ENCODE data around the gene DPP6.

The DPP6 gene

DNA sequence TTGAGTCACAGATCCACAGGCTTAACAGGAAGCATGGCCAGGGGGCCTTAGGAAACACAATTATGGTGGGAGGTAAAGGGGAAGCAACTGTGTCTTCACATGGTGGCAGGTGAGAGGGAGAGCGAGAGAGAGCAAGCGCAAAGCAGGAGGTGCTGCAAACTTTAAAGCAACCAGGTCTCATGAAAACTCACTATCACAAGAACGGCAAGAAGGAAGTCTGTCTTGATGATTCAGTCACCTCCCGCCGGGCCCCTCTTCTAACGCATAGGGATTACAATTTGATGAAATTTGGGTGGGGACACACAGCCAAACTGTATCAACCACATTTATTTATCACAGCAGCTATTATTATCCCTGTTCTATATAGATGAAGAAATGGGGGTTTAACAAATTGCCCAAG lies 201.6 kb downstream of the DPP6 start:
- no peak for DNase-seq

DNA sequence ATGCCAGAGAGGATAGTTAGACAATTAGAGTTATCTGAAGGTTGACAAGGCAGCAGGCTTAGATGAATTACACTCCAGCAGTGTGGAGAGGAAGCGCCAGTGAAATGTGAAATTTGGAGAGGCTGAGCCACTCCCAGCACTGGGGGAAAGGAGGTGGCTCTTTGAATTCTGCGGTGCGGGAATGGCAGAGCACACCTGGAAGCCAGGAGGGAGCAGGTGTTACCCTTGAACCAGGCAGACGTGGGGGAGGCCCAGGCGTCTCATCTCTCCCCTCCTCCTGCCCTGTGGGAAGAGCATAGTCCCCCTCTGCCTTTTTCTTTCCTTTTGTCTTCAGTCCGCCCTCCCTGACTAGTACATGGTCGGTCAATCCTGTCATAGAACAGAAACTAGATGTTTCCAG lies 203.1 kb downstream of the DPP6 start:
- no peak for DNase-seq

DNA sequence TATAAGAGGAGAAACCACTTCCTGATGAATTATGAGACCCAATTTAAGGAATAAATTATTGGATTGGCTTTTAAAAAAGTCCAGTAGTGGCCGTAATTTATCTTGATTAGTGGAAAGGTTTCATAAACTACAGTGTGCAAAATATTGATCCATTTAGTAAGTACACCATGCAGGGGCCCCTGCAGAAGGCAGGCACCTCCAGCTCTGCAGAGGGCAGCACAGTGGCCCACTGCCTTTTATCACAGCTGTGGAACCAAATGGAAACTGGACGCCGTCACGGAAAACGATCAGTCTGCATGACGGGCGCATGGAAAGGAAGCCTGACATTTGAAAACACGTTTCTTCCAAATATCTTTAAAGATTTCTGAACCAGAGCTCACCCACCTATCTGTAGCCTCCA lies 204.0 kb downstream of the DPP6 start:
- DNase-seq = no peak

DNA sequence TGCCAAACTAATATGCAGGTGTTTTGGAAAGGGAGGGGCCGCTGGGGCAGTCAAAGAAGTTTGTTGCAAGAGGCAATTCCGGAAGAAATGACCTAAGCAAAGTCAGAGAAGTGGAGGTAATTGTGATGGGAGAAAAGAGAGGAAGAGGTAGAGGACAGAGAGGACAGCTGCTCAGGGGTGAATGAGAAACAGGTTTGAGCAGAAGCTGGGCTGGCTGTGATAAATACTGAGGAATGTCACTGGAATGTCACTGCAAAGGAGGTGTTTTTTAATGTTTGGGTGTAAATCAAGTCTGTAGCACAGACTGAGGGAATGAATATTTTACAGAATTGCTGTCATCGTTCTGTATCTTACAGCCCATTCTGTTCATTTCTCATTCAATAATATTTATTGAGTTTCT lies 207.2 kb downstream of the DPP6 start:
- no peak for DNase-seq

DNA sequence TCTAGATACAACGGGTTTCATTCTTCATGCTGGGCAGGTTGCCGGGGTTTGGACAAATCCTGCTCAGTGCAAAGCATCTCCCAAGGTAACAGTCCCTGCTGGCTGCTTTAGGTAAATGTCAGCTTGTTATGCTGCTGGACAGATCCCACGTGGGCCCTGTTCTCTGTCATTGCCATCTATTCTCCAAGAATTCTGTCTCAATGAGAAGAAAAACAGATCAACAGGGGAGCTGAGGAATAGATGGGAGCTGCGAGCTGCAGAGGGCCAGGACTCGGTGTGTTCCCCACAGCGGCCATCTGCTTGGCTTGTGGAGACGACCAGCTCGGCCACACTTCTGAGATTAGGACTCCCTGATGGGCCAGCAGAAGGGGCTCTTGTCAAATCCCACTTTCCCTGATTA lies 235.2 kb downstream of the DPP6 start:
- no peak for DNase-seq

DNA sequence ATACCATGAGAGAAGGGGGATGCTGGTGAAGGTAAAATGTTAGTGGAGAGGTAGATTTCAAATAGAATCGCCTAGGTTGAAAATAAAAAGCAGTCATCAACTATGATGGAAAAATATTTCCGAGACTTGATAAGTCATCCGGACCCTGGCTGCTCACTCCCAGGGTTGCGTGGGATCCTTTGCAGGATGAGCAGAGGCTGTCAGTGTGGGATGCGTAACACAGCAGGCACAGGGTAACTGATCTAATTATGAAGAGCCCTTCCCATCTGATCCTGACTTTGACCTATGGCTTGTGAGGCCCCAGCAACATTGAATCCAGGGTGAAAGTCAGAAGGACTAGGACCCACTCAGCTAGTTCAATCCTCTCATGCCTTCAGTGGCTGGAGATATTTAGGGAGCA lies 236.9 kb downstream of the DPP6 start:
- no peak for DNase-seq

DNA sequence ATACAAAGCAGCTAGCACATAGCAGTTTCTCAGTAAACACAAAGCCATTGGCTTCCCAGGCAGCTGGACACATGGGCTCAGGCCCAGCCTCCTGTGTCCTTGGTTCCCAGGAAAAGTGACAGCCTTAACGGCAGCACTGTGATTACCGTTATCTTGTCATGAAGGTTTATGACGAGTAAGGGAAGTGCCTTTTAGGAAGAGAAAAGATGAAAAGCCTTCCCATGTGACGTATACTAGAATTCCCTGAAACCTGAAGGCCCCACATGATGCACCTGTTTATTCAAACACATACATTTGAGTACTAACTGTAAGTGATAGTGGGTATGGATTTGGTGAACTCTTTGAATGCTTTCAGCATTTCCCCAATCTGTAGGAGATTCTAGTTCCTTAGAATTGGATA lies 244.2 kb downstream of the DPP6 start:
- DNase-seq = no peak

DNA sequence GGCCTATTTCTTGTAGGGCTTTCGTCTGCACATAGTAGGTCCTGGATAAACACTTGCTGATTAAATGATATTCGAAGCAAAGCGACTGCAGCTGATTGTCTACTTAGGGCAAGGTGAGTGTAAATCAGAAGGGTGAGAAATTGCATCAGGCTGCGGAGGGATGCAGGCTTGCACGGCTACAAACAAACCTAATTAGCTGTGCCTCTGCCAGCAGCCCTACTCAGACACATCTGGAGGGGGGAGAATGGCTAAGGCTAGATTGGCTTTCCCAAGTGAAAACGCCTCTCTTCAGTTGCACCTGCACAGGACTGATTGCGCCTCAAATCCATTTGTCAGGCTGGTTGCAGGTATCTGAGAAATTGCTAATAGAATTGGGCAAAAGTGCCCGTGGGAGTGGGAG lies 247.5 kb downstream of the DPP6 start:
- DNase-seq = no peak

DNA sequence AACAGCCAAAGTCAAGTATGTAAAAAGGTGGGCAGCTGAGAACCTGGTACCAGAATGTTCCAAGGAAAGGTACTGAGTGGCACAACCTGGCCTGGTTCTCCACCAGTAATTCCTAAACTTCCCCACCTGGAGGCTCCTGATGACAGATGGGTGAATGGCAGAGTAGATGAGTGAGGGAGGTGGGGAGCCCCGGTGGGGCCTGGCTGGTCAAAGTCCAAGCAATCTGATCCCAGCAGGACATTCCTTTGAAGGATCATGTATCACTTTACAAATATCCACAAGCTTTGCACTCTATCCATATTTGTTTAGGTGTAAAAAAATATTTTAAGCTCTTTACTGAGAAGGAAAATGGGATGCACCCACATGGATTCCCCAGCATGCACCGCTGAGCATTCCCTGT lies 250.2 kb downstream of the DPP6 start:
- no peak for DNase-seq

DNA sequence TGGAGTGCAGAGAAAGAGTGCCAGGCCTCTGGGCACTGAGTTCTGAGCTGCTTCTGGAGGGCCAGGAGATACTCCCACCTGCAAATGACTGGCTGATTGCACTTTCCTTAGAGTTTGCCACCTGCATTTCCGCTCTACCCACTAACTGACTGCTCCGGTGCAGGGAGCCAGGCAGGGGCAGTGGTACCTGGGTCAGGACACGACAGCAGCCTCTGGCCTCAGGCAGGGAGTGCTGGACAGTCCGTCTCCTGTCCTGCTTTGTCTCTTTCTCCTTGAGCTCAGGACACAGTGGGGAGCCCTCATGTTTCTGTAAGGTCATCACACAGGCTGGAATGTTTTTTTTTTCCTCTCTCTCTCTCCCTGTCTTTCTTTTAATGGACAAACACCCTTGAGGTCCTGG lies 252.0 kb downstream of the DPP6 start:
- DNase-seq = no peak

DNA sequence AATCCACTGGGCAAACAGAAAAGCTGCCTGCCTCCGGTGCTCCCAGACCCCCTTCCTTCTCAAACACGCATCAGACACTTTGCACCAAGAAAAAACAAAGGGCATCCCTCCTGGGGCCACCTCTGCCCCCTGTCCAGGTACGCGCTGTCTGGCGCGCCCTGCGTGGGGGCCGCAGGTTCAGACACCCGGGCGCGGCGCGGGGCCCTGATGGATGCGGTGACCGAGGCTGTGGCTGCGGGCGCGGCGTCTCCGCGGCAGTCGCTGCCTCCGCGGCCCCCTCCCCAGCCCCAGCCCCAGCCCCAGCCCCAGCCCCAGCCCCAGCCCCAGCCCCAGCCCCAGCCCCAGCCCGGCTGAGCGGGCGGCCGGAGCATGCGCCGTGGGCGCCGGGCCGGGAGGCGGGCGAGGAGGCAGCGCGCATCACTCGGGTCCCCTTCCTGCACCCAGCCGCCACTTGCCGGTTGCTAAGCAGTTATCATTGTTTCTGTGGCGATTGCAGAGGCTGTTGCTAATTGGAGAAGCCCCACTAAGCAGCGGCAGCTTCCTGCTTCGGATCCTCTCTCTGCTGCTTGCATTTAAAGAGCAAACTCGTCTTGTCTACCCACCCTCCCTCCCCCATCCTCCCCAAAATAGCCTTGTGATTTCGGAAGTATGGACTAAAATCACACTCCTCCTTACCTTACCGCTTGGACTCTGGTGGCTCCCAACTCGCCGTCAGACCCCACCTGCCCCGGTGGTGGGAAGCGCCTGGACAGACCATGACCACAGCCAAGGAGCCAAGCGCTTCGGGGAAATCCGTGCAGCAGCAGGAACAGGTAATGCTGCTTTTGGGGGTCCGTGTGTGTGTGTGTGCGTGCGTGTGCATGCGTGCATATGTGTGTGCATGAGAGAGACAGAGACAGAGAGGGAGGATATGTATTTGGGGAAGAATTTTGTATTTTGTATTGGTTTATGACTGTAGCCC lies 252.8 kb downstream of the DPP6 start:
- peak; percentile 10 to 37 for DNase-seq

DNA sequence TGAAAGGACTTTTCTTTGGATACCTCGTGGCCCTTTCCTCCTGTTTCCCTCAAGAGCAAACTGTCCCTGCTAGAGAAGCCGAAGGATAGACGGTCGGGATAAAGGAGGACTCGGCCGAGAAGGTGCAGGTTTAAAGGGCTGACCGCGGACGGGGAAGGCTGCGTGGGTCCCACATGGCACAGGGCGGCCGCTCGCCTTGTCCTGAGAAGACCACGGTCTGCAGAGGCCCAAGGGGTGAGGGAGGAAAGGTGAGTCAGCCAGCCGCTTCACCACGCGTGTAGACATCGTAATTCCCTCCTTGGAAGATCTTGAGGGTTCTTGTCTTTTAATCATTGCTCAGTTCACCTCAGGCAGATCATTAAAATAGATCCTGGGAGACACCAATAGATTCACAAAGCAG lies 253.8 kb downstream of the DPP6 start:
- no peak for DNase-seq

DNA sequence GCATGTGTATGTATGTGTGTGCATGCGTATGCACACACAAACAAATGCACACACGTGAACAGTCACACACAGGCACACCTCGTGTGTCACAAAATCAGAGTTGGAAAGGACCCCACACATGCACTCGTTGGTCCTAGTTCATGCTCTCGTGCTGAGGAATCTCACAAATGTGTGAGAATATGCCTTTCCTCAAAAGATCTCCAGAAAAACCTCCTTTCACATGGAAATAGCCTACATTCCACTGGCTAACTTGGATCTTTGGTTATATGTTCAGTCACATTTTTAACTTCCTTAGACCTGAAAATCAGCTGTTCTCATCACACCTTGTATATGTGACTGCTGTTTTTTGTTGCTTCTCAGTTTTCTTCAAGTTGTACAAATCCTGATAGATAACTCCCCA lies 256.7 kb downstream of the DPP6 start:
- no peak for DNase-seq

DNA sequence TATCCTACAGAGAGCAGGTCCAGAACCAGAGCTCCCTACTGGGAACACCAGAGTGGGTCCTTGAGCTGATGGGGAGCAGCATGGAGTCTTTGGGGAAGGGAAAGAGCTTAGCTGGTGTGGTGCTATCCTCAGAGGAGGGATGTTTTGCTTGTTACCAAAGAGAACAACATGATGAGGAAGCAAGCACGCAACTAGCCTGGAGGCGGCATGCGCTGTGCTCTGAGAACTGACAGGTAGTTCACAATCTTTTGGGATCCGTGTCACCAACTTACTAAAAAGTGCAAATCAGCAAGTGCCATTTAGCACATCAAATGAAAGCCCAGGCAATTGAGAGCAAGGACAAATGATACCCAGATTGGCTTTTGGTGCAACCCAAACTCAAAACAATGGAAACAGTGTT lies 257.9 kb downstream of the DPP6 start:
- DNase-seq = no peak

DNA sequence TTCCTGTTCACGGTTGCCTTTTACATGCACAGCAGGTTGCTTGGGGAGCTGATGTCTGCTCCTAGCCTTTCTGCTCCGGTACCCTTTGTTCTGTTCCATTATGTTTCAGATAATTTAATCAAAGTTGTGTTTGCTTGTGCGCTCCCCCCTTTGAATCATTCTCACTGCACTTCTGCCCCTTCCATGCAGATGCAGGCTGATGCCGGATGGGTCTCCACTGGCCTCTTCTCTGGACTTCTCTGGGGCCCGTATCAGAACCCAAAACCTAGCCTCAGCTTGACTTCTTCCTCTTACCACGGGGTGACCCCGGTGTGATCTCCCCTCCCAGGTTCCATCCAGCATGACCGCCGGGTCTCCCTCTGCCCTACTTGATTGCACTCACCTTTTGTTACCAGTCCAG lies 272.0 kb downstream of the DPP6 start:
- no peak for DNase-seq

DNA sequence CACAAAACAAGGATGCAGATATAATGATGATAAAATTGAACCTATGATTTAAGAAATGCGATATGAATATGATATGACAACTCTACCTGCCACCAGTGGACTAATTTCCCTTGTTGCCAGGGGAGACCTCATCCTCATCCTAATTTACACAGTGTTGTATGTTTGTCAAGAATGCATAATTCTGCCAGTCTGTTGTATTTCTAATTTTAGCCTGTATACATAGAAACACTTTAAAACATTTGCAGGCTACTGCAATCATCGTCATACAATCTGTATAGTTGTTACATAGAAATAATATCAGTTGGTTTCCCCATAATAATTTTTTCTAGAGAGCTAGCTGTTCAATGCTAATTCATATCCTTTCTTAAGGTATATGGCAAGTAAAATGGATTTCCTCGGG lies 274.2 kb downstream of the DPP6 start:
- no peak for DNase-seq

DNA sequence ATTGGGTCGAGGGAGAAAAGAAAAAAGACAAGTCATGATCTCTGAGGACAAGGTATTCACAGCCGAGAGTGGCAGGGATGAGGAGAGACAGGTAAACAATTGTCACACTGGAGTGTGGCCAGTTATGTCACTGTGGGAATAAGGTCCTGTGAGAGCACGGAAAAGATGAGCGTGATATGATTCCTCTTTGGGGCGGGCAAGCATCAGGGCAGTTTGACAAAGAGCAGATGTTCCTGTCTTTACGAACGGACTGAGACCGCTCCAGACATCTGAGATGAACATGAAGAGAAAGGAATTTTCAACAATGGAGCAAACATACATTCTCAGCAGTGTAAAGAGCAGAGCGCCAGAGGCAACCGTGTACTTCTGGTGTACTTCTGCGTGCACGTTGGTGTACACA lies 278.1 kb downstream of the DPP6 start:
- DNase-seq = no peak

DNA sequence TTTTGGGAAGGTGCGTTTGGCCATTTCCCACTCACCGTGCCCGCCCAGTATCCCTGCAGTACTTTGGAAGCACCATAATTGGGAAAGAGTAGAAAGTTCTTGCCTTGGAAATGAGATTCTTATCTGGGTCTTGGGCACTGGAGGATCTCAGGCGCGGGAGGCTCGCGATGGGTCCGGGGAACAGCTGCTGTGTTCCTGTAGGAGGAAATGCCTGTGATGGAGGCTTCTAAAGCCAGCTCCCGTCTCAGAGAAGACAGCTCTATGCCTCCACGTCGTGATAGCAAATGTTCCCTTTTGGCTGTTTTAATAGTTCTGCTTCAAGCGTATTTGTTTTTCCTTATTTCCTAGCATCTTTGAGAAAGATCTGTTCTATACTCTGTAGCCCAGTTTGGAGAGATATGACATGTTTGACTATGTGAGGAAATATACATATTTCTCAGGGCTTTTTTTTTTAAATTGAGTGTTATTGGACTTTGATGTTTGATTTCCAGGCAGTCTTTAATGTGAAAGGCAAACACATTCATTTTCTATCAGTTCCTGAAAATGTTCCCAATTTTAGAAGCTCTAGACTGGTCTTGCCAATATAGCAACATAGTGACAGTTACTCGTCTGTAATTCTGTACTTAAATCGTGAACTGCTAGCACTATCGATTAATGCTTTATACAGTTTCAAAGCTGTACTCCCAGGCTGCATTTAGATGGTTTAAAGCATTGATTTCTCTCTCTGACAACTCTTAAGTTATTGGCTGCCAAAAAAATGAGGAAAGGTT lies 280.8 kb downstream of the DPP6 start:
- DNase-seq = no peak

DNA sequence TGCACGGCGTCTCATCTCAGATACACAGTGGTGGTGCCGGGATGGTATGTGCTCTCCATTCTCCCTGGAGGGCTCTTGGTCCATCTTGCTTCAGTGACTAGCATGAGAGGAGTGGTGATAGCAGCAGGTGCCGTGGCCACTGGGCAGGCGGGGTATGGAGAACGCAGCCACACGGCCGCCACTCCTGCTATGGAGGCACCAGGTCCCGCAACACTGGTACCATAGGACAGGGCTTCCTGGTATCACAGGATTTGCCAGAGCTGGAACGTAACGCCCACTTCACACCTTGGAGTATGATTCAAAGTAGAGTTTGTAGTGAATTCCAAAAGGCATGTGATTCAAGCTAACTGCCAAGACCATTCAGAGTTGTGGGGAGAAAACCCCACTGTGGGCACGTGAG lies 284.1 kb downstream of the DPP6 start:
- DNase-seq = no peak

DNA sequence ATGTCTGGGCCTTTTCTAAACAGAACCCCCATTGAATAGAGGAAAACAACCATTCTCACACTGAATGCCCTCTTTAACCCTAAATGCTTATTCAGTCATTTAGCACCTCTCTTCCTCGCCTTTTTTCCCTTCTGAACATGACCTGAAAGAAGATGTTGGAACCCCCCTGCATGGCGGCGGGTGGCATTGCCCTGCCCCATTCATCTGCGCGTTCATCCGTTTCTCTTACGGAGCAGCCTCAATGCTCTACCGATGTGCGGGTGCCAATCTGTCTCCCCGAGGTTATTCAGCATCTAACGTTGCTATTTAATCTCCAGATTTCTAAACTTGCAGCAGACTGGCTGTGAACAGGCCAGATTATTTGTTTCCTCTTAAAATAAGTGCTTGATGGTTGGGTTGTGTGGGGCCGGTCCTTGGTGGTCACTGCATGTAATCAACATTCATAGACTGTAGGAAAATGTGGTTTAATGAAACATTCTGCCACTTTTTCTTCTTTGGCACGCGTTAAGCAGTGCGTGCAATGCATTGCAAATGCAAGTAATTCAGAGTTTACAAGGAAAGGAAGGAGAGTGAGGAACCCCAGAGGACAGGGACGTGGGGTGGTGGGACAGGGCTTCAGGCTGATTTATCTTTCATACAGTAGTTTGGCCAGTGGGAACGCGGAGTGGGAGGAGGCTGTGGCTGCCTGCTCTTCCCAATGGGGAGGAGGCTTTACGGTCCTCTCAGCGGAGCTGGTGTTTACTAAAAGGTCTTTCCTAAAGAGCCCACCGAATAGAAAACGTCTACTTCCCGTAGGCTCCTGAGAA lies 286.7 kb downstream of the DPP6 start:
- peak; percentile 21 to 52 for DNase-seq

DNA sequence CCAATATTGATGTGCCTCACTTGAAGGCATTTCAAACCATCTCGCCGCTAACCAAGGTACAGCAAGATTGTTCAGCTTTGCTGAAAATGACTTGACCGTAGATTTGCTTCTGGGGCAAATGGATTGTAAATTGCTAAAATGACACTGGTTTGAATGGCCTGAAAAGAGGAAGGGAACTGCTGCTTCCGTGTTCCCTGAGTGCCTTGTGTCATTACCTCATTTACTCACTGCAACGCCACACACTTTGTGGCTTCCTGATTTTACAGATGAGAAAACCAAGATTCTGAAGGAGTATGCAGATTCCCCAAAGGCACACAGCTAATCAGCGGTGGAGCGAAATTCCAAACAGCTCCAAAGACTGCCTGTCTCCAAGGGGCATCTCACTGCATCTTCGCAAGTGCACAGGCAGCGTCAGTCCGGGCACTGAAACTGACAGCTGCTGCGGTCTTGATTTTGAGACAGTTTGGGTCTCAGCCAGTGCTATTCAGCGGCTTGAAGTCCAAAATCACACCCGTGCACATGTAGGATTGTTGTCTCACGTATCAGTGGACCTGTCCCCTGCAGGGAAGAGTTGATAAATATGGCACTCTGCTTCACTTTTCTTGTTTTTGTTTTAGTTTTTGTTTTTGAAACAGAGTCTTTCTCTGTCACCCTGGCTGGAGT lies 290.9 kb downstream of the DPP6 start:
- DNase-seq = no peak

DNA sequence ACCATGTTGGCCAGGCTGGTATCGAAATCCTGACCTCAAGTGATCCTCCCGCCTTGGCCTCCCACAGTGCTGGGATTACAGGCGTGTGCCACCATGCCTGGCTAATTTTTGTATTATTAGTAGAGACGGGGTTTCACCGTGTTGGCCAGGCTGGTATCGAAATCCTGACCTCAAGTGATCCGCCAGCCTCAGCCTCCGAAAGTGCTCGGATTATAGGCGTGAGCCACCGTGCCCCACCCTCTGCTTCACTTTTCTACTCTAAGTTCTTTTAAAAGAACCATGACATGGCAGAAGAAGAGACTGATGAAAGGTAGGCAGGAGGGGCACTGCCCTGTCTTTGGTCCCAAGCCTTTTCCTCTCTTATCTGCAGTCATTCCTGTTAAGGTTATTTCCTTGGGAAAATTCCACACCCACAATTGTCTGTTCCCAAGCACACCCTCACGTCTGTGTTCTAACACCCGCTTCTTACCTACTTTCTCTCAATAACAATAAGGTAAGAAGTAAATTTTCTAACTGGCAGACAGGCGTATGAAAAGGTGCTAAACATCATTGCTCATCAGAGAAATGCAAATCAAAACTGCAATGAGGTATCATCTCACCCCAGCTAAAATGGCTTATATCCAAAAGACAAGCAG lies 291.7 kb downstream of the DPP6 start:
- DNase-seq = no peak
